Upper lobe of left lung (tissue), 6 donors: ENCODE results near the gene FOXD1. TPM values are rescaled to one million over a fixed set of nuclear protein-coding genes. Genes with fewer than 3 reads are reported as not detected.

Experiments
- ATAC-seq, 2 donors: fragments of 200-7000 bp; cut with Tn5 transposase; one replicate each; pipeline ENCODE4 v1.9.1; 2022; ENCODE audit warnings: mild to moderate bottlenecking in 2 of 2, moderate library complexity in 2 of 2; ENCODE audit not compliant: low FRiP score in 2 of 2
- DNase-seq, 2 donors: peaks; one replicate each; pipeline ENCODE4 v3.0.0-alpha.2; 2019 to 2020
- H3K27ac ChIP-seq, 4 donors: fragments of 200-600 bp; sonication (generic); one replicate each; pipeline ENCODE4 v1.5.1; 2016 to 2019
- H3K27me3 ChIP-seq, 4 donors: fragments of 200-600 bp; sonication (generic); one replicate each; pipeline ENCODE4 v1.5.1; 2017 to 2019
- H3K36me3 ChIP-seq, 4 donors: fragments of 200-600 bp; sonication (generic); one replicate each; pipeline ENCODE4 v1.5.1; 2016 to 2019
- H3K4me1 ChIP-seq, 4 donors: fragments of 200-600 bp; sonication (generic); one replicate each; pipeline ENCODE4 v1.5.1; 2018 to 2019
- H3K4me3 ChIP-seq, 4 donors: fragments of 200-600 bp; sonication (generic); one replicate each; pipeline ENCODE4 v1.5.1; 2017 to 2019; ENCODE audit warnings: mild to moderate bottlenecking in 2 of 4, moderate library complexity in 1 of 4
- H3K9me3 ChIP-seq, 4 donors: fragments of 200-600 bp; sonication (generic); one replicate each; pipeline ENCODE4 v1.5.1; 2018 to 2019
- CTCF ChIP-seq, 6 experiments: fragments of 450-650 bp in 4 of 6; fragments of 200-600 bp in 2 of 6; sonication (generic) in 2 of 6; IDR thresholded peaks; one replicate each; pipeline ENCODE4 v1.5.1; 2016 to 2019; ENCODE audit warnings: antibody characterized with exemption in 6 of 6
- EP300 ChIP-seq, 4 donors: sonication (generic); formaldehyde crosslinking; IDR thresholded peaks; one replicate each; pipeline ENCODE4 v1.5.1; 2017; ENCODE audit warnings: antibody characterized with exemption in 4 of 4, control low read depth in 2 of 4
- POLR2A ChIP-seq, 4 donors: fragments of 450-650 bp; IDR thresholded peaks; one replicate each; pipeline ENCODE4 v1.5.1; 2016 to 2017; ENCODE audit warnings: antibody characterized with exemption in 4 of 4, mild to moderate bottlenecking in 2 of 4
- POLR2AphosphoS5 ChIP-seq, 2 donors: sonication (generic); formaldehyde crosslinking; IDR thresholded peaks; one replicate each; pipeline ENCODE4 v1.5.1; 2017; ENCODE audit warnings: antibody characterized with exemption in 2 of 2
- WGBS, 2 donors: methylation state at CpG; one replicate each; pipeline ENCODE4 v1.1.5; 2017 to 2018; 5-methylcytosine and 5-hydroxymethylcytosine counted together
- total RNA-seq, 6 donors: library from RNA; depleted of rRNA in 4 of 6; stranded (reverse); fragments of >200 nt in 4 of 6; gene quantifications; one replicate each; pipeline versions ENCODE4 v1.1.0 to v1.2.1, GENCODE V29; 2016 to 2021
- donor health status: DM: no; HTN: no; CAD: no; lungs with moderate emphysema.
- donor health status: DM: no; HTN: yes; CAD: no; lungs with severe emphysema.

The FOXD1 gene
- total RNA-seq, result under 1 TPM in 4 of 6 donors, not detected in 2; 0.54 to 0.79 (median 0.67) TPM

GRCh38 chr5:73448463-73449136 is at the start of gene FOXD1:
FOXD1 (minus strand) TSS chr5:73448777; CDS start chr5:73448362, 415 bp downstream.
- Histone ChIP-seq H3K4me3 (peak within 1 kb of the TSS; percentile 24 to 54 (median 43)), H3K36me3 (no peaks in the 10 kb centered on the region), H3K27ac (peak within 1 kb of the TSS in 1 of 4 donors; percentile 30), H3K4me1 (peaks cover 19 to 40% (median 25%) of the 10 kb centered on the region in 4 donors), H3K27me3 (peaks cover 0 to 87% (median 51%) of the 10 kb centered on the region in 4 donors), H3K9me3 (no peaks in the 10 kb centered on the region)
- WGBS, 2 donors, result 1 to 2% methylated on average over 16 to 40 of the region's 59 CpGs
- ATAC-seq (peak; percentile 64 to 80), DNase-seq (peak; percentile 31 to 88)
- TF ChIP-seq EP300 (IDR thresholded peaks at IDR 0.05) (no peak), CTCF (IDR thresholded peaks at IDR 0.05) (peak in 1 of 6 experiments; percentile 4), POLR2AphosphoS5 (IDR thresholded peaks at IDR 0.05) (peak in 1 of 2 donors; percentile 18)

DNA sequence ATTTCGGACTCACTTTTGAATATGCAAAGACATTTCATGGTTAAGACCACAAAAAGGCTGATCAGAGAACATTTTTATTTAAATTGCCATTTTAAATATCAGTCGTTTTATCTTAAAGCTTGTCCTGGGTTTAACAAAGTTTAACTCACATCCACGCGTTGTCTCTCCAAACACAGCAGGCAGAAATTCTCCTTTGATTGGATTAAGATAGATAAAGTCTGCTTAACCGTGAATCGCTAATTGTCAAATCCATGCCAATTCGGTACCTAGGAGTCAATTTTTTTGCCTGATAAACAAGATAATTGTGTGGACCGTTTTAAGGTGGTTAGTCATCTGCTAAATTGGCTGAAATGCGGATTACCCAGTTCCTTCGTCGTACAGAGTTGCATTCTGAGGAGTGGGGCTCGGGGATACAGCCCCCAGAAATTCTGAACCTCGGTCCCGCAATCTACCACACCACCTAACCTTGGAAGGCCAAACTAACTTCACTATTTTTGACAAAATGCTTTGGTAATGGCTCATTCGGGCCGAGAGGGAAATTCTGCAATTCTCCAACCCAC is 49.0 kb upstream of the FOXD1 start:
- Histone ChIP-seq H3K4me1 (peaks cover 20 to 34% (median 27%) of the 10 kb centered on the region in 4 donors), H3K9me3 (no peaks in the 10 kb centered on the region), H3K27me3 (no peaks in the 10 kb centered on the region), H3K4me3 (peak overlapping the region; percentile 60 to 95 (median 89)), H3K27ac (peak overlapping the region; percentile 95 to 99 (median 96)), H3K36me3 (peaks cover 0 to 22% (median 8%) of the 10 kb centered on the region in 4 donors)
- TF ChIP-seq EP300 (IDR thresholded peaks at IDR 0.05), result no peak
- no peak for TF ChIP-seq CTCF (IDR thresholded peaks at IDR 0.05)
- no peak for DNase-seq
- 56 to 57% methylated on average over 15 to 16 of the region's 16 CpGs for WGBS, 2 donors
- no peak for ATAC-seq

GRCh38 chr5:73496984-73497457 is 48.4 kb upstream of the FOXD1 start:
- Histone ChIP-seq H3K27ac (no peak overlapping the region), H3K36me3 (peaks cover 0 to 16% (median 4%) of the 10 kb centered on the region in 4 donors), H3K9me3 (no peaks in the 10 kb centered on the region), H3K4me1 (peaks cover 20 to 34% (median 27%) of the 10 kb centered on the region in 4 donors), H3K4me3 (no peak overlapping the region), H3K27me3 (no peaks in the 10 kb centered on the region)
- no peak for TF ChIP-seq CTCF (IDR thresholded peaks at IDR 0.05)
- no peak for TF ChIP-seq POLR2A (IDR thresholded peaks at IDR 0.05)
- TF ChIP-seq POLR2AphosphoS5 (IDR thresholded peaks at IDR 0.05), result no peak
- TF ChIP-seq EP300 (IDR thresholded peaks at IDR 0.05), result no peak
- WGBS, 2 donors, result 58 to 80% methylated on average over 1 of the region's 1 CpG
- ATAC-seq (no peak), DNase-seq (no peak)

DNA sequence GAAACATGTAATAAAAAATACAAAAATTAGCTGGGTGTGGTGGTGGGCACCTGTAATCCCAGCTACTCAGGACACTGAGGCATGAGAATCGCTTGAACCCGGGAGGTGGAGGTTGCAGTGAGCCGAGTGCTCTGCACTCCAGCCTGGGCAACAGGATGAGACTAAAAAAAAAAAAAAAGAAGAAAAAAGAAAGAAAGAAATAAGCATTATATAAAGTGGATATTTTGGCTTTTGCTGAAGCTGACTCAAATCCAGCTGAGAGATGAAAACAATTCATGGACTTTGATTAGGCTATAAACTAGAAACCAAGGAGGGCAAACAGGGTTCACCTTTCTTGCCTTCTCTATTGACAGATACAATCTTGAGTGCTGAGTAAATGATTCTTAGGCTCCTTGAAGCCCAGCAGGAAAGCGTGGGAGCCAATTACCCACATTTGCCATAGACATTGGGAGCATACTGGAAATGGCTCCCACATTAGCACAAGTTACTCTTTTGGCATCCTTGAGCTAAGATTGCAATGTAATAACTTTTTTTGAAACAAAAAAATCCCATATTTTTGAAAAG is 47.3 kb upstream of the FOXD1 start:
- Histone ChIP-seq H3K4me3 (no peak overlapping the region), H3K4me1 (peaks cover 15 to 24% (median 21%) of the 10 kb centered on the region in 4 donors), H3K9me3 (no peaks in the 10 kb centered on the region), H3K36me3 (peaks cover 0 to 8% (median 0%) of the 10 kb centered on the region in 4 donors), H3K27ac (no peak overlapping the region), H3K27me3 (no peaks in the 10 kb centered on the region)
- 81 to 89% methylated on average over 4 of the region's 4 CpGs for WGBS, 2 donors
- TF ChIP-seq CTCF (IDR thresholded peaks at IDR 0.05) (no peak), POLR2AphosphoS5 (IDR thresholded peaks at IDR 0.05) (no peak), EP300 (IDR thresholded peaks at IDR 0.05) (no peak), POLR2A (IDR thresholded peaks at IDR 0.05) (no peak)
- ATAC-seq (no peak), DNase-seq (no peak)
